Measurements from ENCODE around the gene IMPDH2.

IMPDH2 gene

GRCh38 chr3:49028673-49029562 is at the start of gene IMPDH2:
IMPDH2 (minus strand) TSS chr3:49029398; CDS start chr3:49029350, 48 bp downstream.
- peak; percentile 86 for DNase-seq (ENCODE audit: low read depth)

GRCh38 chr3:49076646-49077045 is 47.4 kb upstream of the IMPDH2 start:
- DNase-seq (ENCODE audit: low read depth), result no peak

- no peak for DNase-seq (ENCODE audit: low read depth)
Measured at GRCh38 chr3:49076116-49076515, 46.9 kb upstream of the IMPDH2 start.

GRCh38 chr3:49058011-49058410 is 28.8 kb upstream of the IMPDH2 start:
- no peak for DNase-seq (ENCODE audit: low read depth)

- DNase-seq (ENCODE audit: low read depth), result no peak
Measured at GRCh38 chr3:49057268-49057667, 28.1 kb upstream of the IMPDH2 start.

GRCh38 chr3:49054344-49054862 is 25.2 kb upstream of the IMPDH2 start:
- no peak for DNase-seq (ENCODE audit: low read depth)

- no peak for DNase-seq (ENCODE audit: low read depth)
Measured at GRCh38 chr3:49053543-49053942, 24.3 kb upstream of the IMPDH2 start.

GRCh38 chr3:49035281-49035680 is 6.1 kb upstream of the IMPDH2 start:
- no peak for DNase-seq (ENCODE audit: low read depth)

GRCh38 chr3:49034650-49035049 is 5.5 kb upstream of the IMPDH2 start:
- no peak for DNase-seq (ENCODE audit: low read depth)

- DNase-seq (ENCODE audit: low read depth), result no peak
Measured at GRCh38 chr3:49032646-49033304, 3.6 kb upstream of the IMPDH2 start.

- DNase-seq (ENCODE audit: low read depth), result no peak
Measured at GRCh38 chr3:49030321-49030720, 1.1 kb upstream of the IMPDH2 start.

- DNase-seq (ENCODE audit: low read depth), result no peak
Measured at GRCh38 chr3:49029563-49029884, 326 bp upstream of the IMPDH2 start.

- DNase-seq (ENCODE audit: low read depth), result no peak
Measured at GRCh38 chr3:49028298-49028672, 913 bp downstream of the IMPDH2 start.

- DNase-seq (ENCODE audit: low read depth), result no peak
Measured at GRCh38 chr3:49027634-49028033, 1.6 kb downstream of the IMPDH2 start.

GRCh38 chr3:49026536-49026935 is 2.7 kb downstream of the IMPDH2 start:
- no peak for DNase-seq (ENCODE audit: low read depth)

GRCh38 chr3:49025793-49026520 is 3.2 kb downstream of the IMPDH2 start:
- no peak for DNase-seq (ENCODE audit: low read depth)

GRCh38 chr3:49025005-49025792 is 4.0 kb downstream of the IMPDH2 start:
- no peak for DNase-seq (ENCODE audit: low read depth)

- DNase-seq (ENCODE audit: low read depth), result no peak
Measured at GRCh38 chr3:49024449-49024848, 4.7 kb downstream of the IMPDH2 start.

GRCh38 chr3:49023775-49024174 is 5.4 kb downstream of the IMPDH2 start:
- DNase-seq (ENCODE audit: low read depth), result no peak

GRCh38 chr3:49022688-49023171 is 6.5 kb downstream of the IMPDH2 start:
- DNase-seq (ENCODE audit: low read depth), result no peak

- DNase-seq (ENCODE audit: low read depth), result peak; percentile 86
Measured at GRCh38 chr3:49021813-49022687, 7.1 kb downstream of the IMPDH2 start, which contains the start of gene NDUFAF3. NDUFAF3 (plus strand) TSS chr3:49022121; CDS start chr3:49022145, 24 bp downstream.

Measured in fibroblast of the conjunctiva (primary cell).